ENCODE results near the gene CLEC4M.

DNA sequence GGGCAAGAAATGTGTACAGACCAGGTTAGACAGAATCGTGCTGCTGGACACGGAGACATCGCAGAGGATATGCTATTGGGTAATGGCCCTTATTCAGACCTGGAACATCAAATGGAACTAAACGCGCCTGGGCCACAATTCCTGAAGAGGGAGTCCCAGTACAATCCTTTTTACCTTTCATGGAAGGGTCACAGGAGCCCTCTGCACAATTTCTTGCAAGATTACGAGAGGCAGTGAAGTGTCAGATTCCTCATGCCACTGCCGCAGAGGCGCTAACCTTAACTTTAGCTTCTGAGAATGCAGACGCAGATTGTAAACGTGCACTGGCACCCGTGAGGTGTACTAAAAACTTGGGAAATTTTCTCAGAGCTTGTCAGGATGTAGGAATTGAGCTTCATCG, 18.1 kb downstream of the CLEC4M start:
- no peak for TF ChIP-seq CTCF (IDR thresholded peaks at IDR 0.05)
- no peak for TF ChIP-seq POLR2A (IDR thresholded peaks at IDR 0.05)
- TF ChIP-seq POLR2AphosphoS5 (IDR thresholded peaks at IDR 0.05; ENCODE audit: insufficient read depth in 1 of 2, low read depth in 1 of 2), result no peak

Measured in vagina (tissue), 2 donors.